NCI-H2107 treated with DMSO at 0.1 percent for 48 hours (cell line): Measurements from ENCODE around the gene MPPE1.

Source experiments
- DNase-seq: peaks from one replicate; lab custom pipeline; 2025; ENCODE audit not compliant: unreplicated experiment; lab: John Stamatoyannopoulos, UW

The MPPE1 gene

DNA sequence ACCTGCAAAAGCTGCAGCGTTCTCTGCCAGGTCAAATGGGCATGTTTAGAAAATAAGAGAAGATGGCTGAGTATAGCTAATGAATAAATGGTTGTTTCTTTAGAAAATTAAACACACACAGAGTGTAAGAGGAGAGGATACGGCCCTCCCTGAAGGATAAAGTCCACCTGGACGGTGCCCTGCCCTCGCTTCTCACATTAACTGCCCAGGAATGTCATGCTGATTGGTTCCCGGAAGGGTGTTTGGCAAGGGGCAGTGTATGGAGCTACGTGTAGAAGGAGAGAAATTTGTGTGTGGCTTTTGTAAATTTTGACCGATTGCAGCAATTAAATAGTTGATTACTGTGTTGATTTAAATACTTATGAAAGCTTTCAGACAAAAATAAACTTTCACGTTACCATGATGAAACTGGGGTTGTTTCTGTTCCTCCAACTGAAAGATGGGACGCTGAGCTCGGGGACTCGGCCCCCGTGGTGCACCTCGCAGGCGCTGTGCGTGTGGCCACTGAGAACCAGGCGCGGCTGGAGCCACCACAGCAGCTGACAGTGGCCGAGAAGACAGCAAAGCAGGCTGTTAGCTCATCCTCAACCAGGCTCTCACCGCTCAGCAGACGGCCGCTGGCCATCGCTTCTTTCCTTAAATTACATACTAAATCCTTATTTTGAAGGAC lies 22.7 kb downstream of the MPPE1 start:
- DNase-seq: no peak

GRCh38 chr18:11884396-11885030 lies 23.6 kb downstream of the MPPE1 start:
- DNase-seq: no peak

- DNase-seq: no peak
Observed at GRCh38 chr18:11883153-11883552, 25.0 kb downstream of the MPPE1 start.

DNA sequence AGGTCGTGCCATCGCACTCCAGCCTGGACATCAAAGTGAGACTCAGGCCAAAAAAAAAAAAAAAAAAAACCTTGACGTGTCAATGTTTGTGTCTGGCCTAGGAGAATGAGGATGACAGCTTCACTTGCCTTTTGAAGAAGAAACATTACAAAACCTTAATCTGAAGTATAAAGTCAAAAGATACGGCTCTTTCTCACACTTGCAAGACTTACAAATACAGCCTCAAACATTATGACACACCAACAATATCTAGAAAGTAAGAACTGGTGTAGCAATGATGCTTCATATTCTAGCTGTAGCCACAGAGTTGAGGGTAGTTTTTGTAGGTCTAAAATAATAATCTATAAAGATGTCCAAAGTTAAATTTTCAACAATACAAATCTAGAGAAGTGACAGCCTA lies 25.5 kb downstream of the MPPE1 start:
- DNase-seq: no peak

- no peak for DNase-seq
Observed at GRCh38 chr18:11880586-11881304, 27.4 kb downstream of the MPPE1 start.

GRCh38 chr18:11877497-11878135 lies 30.5 kb downstream of the MPPE1 start:
- DNase-seq: no peak

- DNase-seq: no peak
Observed at GRCh38 chr18:11874676-11875075, 33.4 kb downstream of the MPPE1 start.

GRCh38 chr18:11873670-11874340 lies 34.3 kb downstream of the MPPE1 start:
- DNase-seq: no peak

DNA sequence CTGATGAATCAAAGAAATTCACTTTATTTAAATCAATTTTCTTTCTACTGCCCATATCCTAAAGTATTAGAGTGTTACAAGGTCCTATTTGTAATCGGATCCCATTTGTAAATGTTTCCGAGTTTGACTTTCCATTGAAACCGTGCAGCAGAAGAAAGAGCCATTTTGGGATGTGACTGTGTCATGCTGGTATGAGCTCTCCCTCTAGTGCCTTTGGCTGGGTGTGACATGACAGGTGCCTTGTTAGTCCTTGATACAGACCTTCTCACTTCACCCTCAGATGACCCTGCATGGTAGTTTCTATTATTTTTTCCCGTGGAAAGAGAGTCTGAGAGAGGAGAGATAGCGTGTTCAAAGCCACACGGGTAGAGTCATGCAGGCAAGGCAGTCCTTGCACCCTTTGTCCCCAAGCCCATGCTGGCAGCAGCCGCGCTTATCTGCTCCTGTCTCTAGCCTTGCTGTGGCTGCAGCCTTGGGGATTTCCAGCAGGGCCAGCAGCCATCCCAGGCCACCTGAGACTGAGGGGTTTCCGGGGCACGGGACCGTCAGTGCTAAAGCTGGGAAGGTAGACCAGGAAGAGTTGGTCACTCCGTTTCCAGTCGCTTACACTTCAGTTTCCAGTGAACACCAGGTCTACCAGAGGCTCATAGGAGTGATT lies 35.5 kb downstream of the MPPE1 start:
- peak; percentile 70 for DNase-seq

- no peak for DNase-seq
Observed at GRCh38 chr18:11871501-11871900, 36.6 kb downstream of the MPPE1 start.

- DNase-seq: no peak
Observed at GRCh38 chr18:11868230-11868629, 39.9 kb downstream of the MPPE1 start.

DNA sequence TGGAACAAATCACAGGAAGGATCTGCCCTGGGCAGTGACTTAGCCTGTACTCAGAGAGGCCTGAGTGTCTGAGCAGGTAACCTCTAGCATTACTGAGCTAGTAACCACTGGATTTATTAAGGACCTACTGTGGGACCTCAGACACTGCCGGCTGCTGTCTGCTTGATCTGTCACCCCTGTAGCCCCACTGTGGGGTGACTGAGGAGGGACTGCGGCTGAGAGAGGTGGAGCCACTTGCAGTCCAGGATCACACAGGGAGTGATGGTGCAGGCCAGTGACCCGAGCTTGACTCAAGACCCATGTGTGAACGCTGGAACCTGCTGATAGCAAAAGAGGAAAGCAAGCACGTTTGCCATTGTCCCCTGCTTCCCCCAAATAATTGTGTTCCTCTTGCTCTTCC lies 41.4 kb downstream of the MPPE1 start:
- DNase-seq: no peak

DNA sequence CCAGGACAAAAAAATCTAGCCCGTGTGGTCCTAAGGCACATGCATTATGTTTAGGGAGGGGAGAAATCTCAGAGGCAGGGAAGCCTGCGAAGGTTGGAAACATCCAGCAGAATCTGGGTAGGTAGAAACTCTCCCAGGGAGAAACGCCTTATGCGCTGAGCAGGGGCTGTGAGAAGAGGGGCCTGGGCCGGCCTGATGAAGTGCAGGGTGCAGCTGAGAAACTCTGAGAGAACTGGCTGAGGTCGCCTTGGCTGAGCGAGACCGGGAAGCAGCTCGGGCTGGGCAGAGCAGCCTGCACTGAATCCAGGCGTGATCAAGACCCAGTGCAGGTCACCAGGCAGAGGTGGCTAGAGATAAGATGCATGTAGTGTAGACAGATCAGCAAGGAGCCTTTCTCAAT lies 41.8 kb downstream of the MPPE1 start:
- no peak for DNase-seq

DNA sequence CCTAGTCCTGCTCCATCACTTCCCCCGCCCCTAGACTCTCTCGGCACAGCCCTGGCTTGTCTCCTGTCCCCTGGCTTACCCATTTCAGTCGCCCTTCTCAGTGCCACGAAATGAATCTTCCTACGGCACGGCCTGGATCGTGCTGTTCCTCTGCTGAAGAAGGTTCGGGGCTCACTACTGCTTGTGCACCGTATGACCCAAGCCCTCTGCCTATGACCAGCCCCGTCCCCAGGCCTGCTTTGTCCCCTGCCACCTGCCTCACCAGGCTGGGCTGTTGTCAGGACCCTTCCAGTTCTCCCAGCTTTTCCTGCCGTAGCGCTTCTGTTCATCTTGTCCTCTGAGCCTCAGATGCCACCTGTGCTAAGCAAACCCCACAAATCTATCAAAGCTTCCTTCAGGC lies 43.0 kb downstream of the MPPE1 start:
- no peak for DNase-seq

DNA sequence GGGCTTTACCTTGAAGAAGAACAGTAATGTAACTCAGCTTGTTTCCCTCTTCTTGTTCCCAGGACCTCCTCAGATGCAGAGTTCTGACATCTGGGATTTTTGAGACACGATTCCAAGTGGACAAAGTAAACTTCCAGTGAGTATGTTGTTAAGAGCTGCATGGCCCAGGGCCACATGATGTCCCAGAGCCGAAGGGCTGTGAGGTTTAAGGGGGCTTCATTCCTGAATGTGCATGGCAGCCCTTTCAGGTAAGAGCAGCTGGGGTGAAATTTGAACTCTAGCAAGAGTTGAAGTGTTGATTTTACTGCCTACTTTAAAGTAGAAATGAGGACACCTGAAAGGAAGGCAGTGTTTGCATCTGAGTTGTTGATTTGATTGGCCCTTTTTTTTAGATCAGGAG lies 43.6 kb downstream of the MPPE1 start:
- DNase-seq: no peak

DNA sequence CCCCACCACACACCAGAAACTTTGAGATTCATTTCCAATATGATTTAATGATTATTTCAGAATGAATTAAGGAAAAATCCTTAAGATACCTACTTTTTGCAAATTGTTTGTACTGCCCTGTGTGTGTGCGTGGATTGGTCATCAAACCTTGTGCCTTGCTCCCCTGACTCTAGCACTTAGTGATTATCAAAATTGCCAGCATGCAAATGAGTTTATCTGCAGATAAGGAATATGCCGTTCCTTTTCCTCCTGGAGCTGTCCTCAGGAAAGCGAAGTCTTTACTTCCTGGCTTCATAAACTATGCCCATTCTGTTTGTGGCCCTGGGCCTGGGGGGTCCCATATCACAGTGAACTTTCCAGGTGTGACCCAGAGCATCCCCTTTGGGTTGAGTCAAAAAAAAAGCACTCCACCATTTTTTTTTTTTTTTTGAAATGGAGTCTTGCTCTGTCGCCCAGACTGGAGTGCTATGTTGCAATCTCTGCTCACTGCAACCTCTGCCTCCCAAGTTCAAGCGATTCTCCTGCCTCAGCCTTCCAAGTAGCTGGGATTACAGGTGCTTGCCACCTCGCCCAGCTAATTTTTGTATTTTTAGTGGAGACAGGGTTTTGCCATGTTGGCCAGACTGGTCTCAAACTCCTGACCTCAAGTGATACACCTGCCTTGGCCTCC lies 45.5 kb downstream of the MPPE1 start:
- no peak for DNase-seq

- DNase-seq: no peak
Observed at GRCh38 chr18:11861583-11862288, 46.4 kb downstream of the MPPE1 start.

- no peak for DNase-seq
Observed at GRCh38 chr18:11860594-11861450, 47.3 kb downstream of the MPPE1 start.
